HL-60 (cell line): ENCODE results near the gene BIRC6.

ENCODE experiments used
- CTCF ChIP-seq: IDR thresholded peaks from one replicate; pipeline ENCODE4 v1.5.1; 2011; ENCODE audit warnings: low read length, control low read depth, inconsistent platforms; ENCODE audit not compliant: insufficient read depth
- GABPA ChIP-seq: IDR thresholded peaks from 2 replicates; pipeline ENCODE4 v1.6.1; 2012; ENCODE audit warnings: low read depth
- POLR2AphosphoS5 ChIP-seq: IDR thresholded peaks from 2 replicates; pipeline ENCODE4 v1.6.1; 2012; ENCODE audit warnings: low read depth
- REST ChIP-seq: IDR thresholded peaks from 2 replicates; pipeline ENCODE4 v1.6.1; 2012; ENCODE audit warnings: low read depth; ENCODE audit not compliant: insufficient replicate concordance
- SPI1 ChIP-seq: IDR thresholded peaks from 2 replicates; pipeline ENCODE4 v1.6.1; 2012; ENCODE audit warnings: low read depth, mild to moderate bottlenecking, borderline replicate concordance

- TF ChIP-seq CTCF (no peak), GABPA (no peak), POLR2AphosphoS5 (no peak), SPI1 (no peak), REST (no peak)
Measured at GRCh38 chr2:32457814-32458213, 101.0 kb downstream of the BIRC6 start.
